GM19455 (cell line): ENCODE results near the gene KLHL25.
"Not testable (repeated sequence)": the region's sequence is repeated elsewhere in the genome, so short reads cannot be mapped to it uniquely, and the experiment has no call there.

Source experiments
- ATAC-seq: cut with Tn5 transposase; IDR thresholded peaks from one replicate; pipeline ENCODE4 v1.9.1; 2021; ENCODE audit not compliant: unreplicated experiment

The KLHL25 gene

GRCh38 chr15:85804481-85805170 lies 9.9 kb upstream of the KLHL25 start:
- ATAC-seq, result no peak

- ATAC-seq, result not testable (repeated sequence)
Observed at GRCh38 chr15:85802617-85803016, 7.9 kb upstream of the KLHL25 start.

- ATAC-seq, result no peak
Observed at GRCh38 chr15:85800478-85801123, 5.9 kb upstream of the KLHL25 start.

GRCh38 chr15:85796371-85796770 lies 1.6 kb upstream of the KLHL25 start:
- ATAC-seq, result not testable (repeated sequence)

- no peak for ATAC-seq
Observed at GRCh38 chr15:85795337-85796305, 896 bp upstream of the KLHL25 start.

GRCh38 chr15:85793641-85794597 lies 806 bp downstream of the KLHL25 start:
- peak; percentile 54 for ATAC-seq

- no peak for ATAC-seq
Observed at GRCh38 chr15:85792912-85793590, 1.7 kb downstream of the KLHL25 start.

- no peak for ATAC-seq
Observed at GRCh38 chr15:85792102-85792731, 2.5 kb downstream of the KLHL25 start.

GRCh38 chr15:85789496-85789875 lies 5.2 kb downstream of the KLHL25 start:
- ATAC-seq, result no peak

GRCh38 chr15:85788771-85789495 lies 5.8 kb downstream of the KLHL25 start:
- ATAC-seq, result no peak

- ATAC-seq, result no peak
Observed at GRCh38 chr15:85786781-85787114, 8.0 kb downstream of the KLHL25 start.

- no peak for ATAC-seq
Observed at GRCh38 chr15:85785887-85786780, 8.6 kb downstream of the KLHL25 start.

GRCh38 chr15:85782064-85782463 lies 12.7 kb downstream of the KLHL25 start:
- ATAC-seq, result no peak

GRCh38 chr15:85781099-85781498 lies 13.6 kb downstream of the KLHL25 start:
- no peak for ATAC-seq

GRCh38 chr15:85780225-85780985 lies 14.3 kb downstream of the KLHL25 start:
- no peak for ATAC-seq

- no peak for ATAC-seq
Observed at GRCh38 chr15:85779249-85779648, 15.5 kb downstream of the KLHL25 start.

GRCh38 chr15:85778107-85778776 lies 16.5 kb downstream of the KLHL25 start:
- ATAC-seq, result no peak
